SK-N-SH treated with all-trans-retinoic acid at 6 μM for 48 hours (cell line): ENCODE data around the gene UPK3A.

ENCODE experiments used
- ATAC-seq: fragments of 200-7000 bp; cut with Tn5 transposase; 3 replicates; pipeline ENCODE4 v1.9.1; 2020; ENCODE audit warnings: mild to moderate bottlenecking, moderate library complexity
- ARNTL ChIP-seq: fragments of 450-650 bp; formaldehyde crosslinking; IDR thresholded peaks from 2 replicates; pipeline ENCODE4 v1.5.0; 2020; ENCODE audit warnings: low read depth, mild to moderate bottlenecking, moderate library complexity, borderline replicate concordance
- BACH2 ChIP-seq: fragments of 250-450 bp; sonication (Bioruptor Pico); IDR thresholded peaks from 2 replicates; pipeline ENCODE4 v1.9.0; 2021; ENCODE audit warnings: mild to moderate bottlenecking, borderline replicate concordance
- CREB5 ChIP-seq: fragments of 250-450 bp; sonication (Bioruptor Pico); IDR thresholded peaks from 2 replicates; pipeline ENCODE4 v1.5.1; 2020; ENCODE audit warnings: low read depth, mild to moderate bottlenecking, moderate library complexity
- CSDC2 ChIP-seq: fragments of 250-450 bp; sonication (Bioruptor Pico); IDR thresholded peaks from 2 replicates; pipeline ENCODE4 v1.5.0; 2020; ENCODE audit warnings: mild to moderate bottlenecking, moderate library complexity
- CSRNP3 ChIP-seq: fragments of 250-450 bp; sonication (Bioruptor Pico); IDR thresholded peaks from 2 replicates; pipeline ENCODE4 v1.5.1; 2021; ENCODE audit warnings: mild to moderate bottlenecking, moderate library complexity
- GLIS3 ChIP-seq: fragments of 250-450 bp; sonication (Bioruptor Pico); IDR thresholded peaks from 2 replicates; pipeline ENCODE4 v1.5.0; 2020; ENCODE audit warnings: mild to moderate bottlenecking, moderate library complexity
- ISL1 ChIP-seq: fragments of 250-450 bp; sonication (Bioruptor Pico); IDR thresholded peaks from 2 replicates; pipeline ENCODE4 v2.1.2; 2022; ENCODE audit warnings: mild to moderate bottlenecking, moderate library complexity
- OSR1 ChIP-seq: fragments of 250-450 bp; sonication (Bioruptor Pico); IDR thresholded peaks from 2 replicates; pipeline ENCODE4 v1.8.0; 2022; ENCODE audit warnings: moderate library complexity, mild to moderate bottlenecking, inconsistent platforms
- PATZ1 ChIP-seq: fragments of 250-450 bp; sonication (Bioruptor Pico); IDR thresholded peaks from 2 replicates; pipeline ENCODE4 v1.8.0; 2020; ENCODE audit warnings: mild to moderate bottlenecking, moderate library complexity, borderline replicate concordance
- PPARA ChIP-seq: fragments of 250-450 bp; sonication (Bioruptor Pico); IDR thresholded peaks from 2 replicates; pipeline ENCODE4 v1.5.0; 2020; ENCODE audit warnings: mild to moderate bottlenecking, borderline replicate concordance
- RARB ChIP-seq: fragments of 250-450 bp; sonication (Bioruptor Pico); IDR thresholded peaks from 2 replicates; pipeline ENCODE4 v1.8.0; 2021; ENCODE audit warnings: mild to moderate bottlenecking, moderate library complexity
- TCF4 ChIP-seq: fragments of 250-450 bp; sonication (Bioruptor Pico); IDR thresholded peaks from 2 replicates; pipeline ENCODE4 v1.8.0; 2021; ENCODE audit warnings: mild to moderate bottlenecking, moderate library complexity, borderline replicate concordance
- TOX ChIP-seq: fragments of 250-450 bp; sonication (Bioruptor Pico); IDR thresholded peaks from 2 replicates; pipeline ENCODE4 v1.8.0; 2021; ENCODE audit warnings: mild to moderate bottlenecking, moderate library complexity, borderline replicate concordance
- TSHZ2 ChIP-seq: fragments of 250-450 bp; sonication (Bioruptor Pico); IDR thresholded peaks from 2 replicates; pipeline ENCODE4 v1.5.0; 2020; ENCODE audit warnings: mild to moderate bottlenecking, moderate library complexity
- ZFP3 ChIP-seq: fragments of 250-450 bp; sonication (Bioruptor Pico); IDR thresholded peaks from 2 replicates; pipeline ENCODE4 v1.5.0; 2020; ENCODE audit warnings: mild to moderate bottlenecking, moderate library complexity
- ZNF565 ChIP-seq: fragments of 450-650 bp; formaldehyde crosslinking; conservative IDR thresholded peaks from 2 replicates; pipeline ENCODE4 v1.5.0; 2020; ENCODE audit warnings: low read depth, mild to moderate bottlenecking, moderate library complexity
- ZNF70 ChIP-seq: fragments of 450-650 bp; formaldehyde crosslinking; IDR thresholded peaks from 2 replicates; pipeline ENCODE4 v1.5.0; 2020; ENCODE audit warnings: mild to moderate bottlenecking, moderate library complexity
- ZNF8 ChIP-seq: fragments of 450-650 bp; formaldehyde crosslinking; IDR thresholded peaks from 2 replicates; pipeline ENCODE4 v1.5.0; 2020; ENCODE audit warnings: mild to moderate bottlenecking, moderate library complexity
- TF ChIP-seq, protein P1 (sequence below): fragments of 250-450 bp; sonication (Bioruptor Pico); IDR thresholded peaks from 2 replicates; pipeline ENCODE4 v1.8.0; 2021; ENCODE audit warnings: low read depth, mild to moderate bottlenecking, moderate library complexity, borderline replicate concordance

Gene UPK3A

GRCh38 chr22:45312856-45313255 is 28.1 kb downstream of the UPK3A start:
- no peak for ATAC-seq
- TF ChIP-seq ISL1 (CRISPR knock-in tag), result no peak
- no peak for TF ChIP-seq CREB5 (CRISPR knock-in tag)
- TF ChIP-seq ARNTL (CRISPR knock-in tag), result no peak
- no peak for TF ChIP-seq ZNF565 (CRISPR knock-in tag)
- no peak for TF ChIP-seq OSR1
- no peak for TF ChIP-seq CSRNP3 (CRISPR knock-in tag)
- no peak for TF ChIP-seq GLIS3 (CRISPR knock-in tag)
- no peak for TF ChIP-seq ZNF8 (CRISPR knock-in tag)
- TF ChIP-seq RARB (CRISPR knock-in tag), result no peak
- TF ChIP-seq CSDC2 (CRISPR knock-in tag), result no peak
- no peak for TF ChIP-seq TCF4 (CRISPR knock-in tag)
- TF ChIP-seq, protein P1, sequence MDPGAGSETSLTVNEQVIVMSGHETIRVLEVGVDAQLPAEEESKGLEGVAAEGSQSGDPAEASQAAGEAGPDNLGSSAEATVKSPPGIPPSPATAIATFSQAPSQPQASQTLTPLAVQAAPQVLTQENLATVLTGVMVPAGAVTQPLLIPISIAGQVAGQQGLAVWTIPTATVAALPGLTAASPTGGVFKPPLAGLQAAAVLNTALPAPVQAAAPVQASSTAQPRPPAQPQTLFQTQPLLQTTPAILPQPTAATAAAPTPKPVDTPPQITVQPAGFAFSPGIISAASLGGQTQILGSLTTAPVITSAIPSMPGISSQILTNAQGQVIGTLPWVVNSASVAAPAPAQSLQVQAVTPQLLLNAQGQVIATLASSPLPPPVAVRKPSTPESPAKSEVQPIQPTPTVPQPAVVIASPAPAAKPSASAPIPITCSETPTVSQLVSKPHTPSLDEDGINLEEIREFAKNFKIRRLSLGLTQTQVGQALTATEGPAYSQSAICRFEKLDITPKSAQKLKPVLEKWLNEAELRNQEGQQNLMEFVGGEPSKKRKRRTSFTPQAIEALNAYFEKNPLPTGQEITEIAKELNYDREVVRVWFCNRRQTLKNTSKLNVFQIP (CRISPR knock-in tag), result no peak
- TF ChIP-seq PPARA (CRISPR knock-in tag), result no peak
- TF ChIP-seq ZNF70 (CRISPR knock-in tag), result no peak
- no peak for TF ChIP-seq TSHZ2 (CRISPR knock-in tag)
- no peak for TF ChIP-seq ZFP3 (CRISPR knock-in tag)
- no peak for TF ChIP-seq TOX

DNA sequence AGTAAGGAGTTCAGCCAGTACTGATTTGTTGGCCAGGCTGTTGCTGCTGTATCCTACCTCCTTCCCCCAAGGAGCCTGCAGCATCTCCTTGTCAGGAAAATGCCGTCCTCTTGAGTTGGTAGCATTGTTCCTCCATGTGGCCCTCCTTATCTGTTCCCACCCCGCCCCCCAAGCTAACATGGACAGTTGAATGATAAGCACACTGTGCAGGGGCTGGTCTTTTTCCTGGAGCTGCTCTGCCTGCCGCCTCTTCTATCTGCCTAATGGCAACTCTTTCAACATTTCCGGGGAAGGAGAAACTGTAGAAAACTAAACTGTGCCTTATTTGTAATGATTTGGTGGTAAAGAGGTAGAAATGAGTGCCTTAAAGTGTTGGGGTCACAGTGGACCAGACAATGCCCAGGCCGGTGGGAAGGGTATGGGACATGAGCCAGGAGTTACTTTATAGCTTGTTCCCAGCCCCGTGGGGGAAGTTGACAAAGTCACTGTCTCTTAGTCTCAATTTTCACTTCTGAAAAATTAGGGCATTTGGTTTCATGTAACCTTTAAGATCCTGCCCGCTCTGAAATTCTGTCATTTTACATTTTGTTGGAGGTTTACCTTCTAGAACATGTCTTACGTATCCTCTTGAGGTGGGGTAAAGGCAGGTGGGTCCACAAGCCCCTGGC is 29.4 kb downstream of the UPK3A start:
- ATAC-seq, result no peak

DNA sequence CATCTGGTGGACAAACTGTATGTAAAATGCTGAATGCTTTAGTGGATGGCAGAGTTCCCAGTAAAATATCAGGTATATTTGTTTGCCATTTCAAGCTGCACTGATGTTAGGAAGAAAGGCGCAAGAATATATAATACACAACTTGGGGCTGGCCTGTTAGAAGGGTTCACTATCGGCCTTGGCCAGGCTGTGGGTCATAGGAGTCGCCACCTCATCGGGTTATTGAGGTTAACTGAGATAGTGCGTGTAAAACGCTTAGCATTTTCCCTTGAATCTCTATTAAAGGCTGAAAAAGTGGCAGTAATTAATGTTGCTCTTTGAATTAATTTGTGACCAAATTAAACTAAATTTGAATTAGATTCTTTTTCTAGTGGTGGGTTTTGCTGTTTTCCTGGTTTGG is 30.0 kb downstream of the UPK3A start:
- TF ChIP-seq BACH2 (CRISPR knock-in tag) (no peak), RARB (CRISPR knock-in tag) (no peak)

More for the DNA sequence above, 29.4 kb downstream of the UPK3A start:
- TF ChIP-seq PATZ1 (CRISPR knock-in tag) (no peak), BACH2 (CRISPR knock-in tag) (no peak), TOX (no peak)
- TF ChIP-seq, all 23 proteins: peak for 0

More for the DNA sequence above, 30.0 kb downstream of the UPK3A start:
- ATAC-seq, result no peak
